Trophoblast cell (in vitro differentiated cells and primary cell): ENCODE results near the gene NLGN4X.

ENCODE experiments used
- DNase-seq, 2 donors: peaks; one replicate each; pipeline ENCODE4 v3.0.0-alpha.2; 2016
- H2AFZ ChIP-seq: 2 replicates; pipeline ENCODE4 v1.6.1; 2013; ENCODE audit warnings: low read length, moderate library complexity, mild to moderate bottlenecking; ENCODE audit not compliant: insufficient read depth, poor library complexity
- H2AK5ac ChIP-seq: 2 replicates; pipeline ENCODE4 v1.6.1; 2013; ENCODE audit warnings: mild to moderate bottlenecking, low read length
- H2BK120ac ChIP-seq: 2 replicates; pipeline ENCODE4 v1.6.1; 2013; ENCODE audit warnings: low read length, mild to moderate bottlenecking, moderate library complexity; ENCODE audit not compliant: insufficient read depth, poor library complexity
- H2BK12ac ChIP-seq: 2 replicates; pipeline ENCODE4 v1.6.1; 2013; ENCODE audit warnings: mild to moderate bottlenecking, low read length, moderate library complexity
- H2BK5ac ChIP-seq: 2 replicates; pipeline ENCODE4 v1.6.1; 2013; ENCODE audit warnings: low read length, low read depth, moderate library complexity, mild to moderate bottlenecking; ENCODE audit not compliant: poor library complexity
- H3K14ac ChIP-seq: 2 replicates; pipeline ENCODE4 v1.6.1; 2013; ENCODE audit warnings: mild to moderate bottlenecking, low read length
- H3K18ac ChIP-seq: 2 replicates; pipeline ENCODE4 v1.6.1; 2013; ENCODE audit warnings: mild to moderate bottlenecking, low read length
- H3K23ac ChIP-seq: 2 replicates; pipeline ENCODE4 v1.6.1; 2013; ENCODE audit warnings: low read length
- H3K27ac ChIP-seq: 2 replicates; pipeline ENCODE4 v1.5.1; 2013; ENCODE audit warnings: low read depth, mild to moderate bottlenecking, inconsistent platforms, low read length, moderate library complexity
- H3K27me3 ChIP-seq: 2 replicates; pipeline ENCODE4 v1.6.1; 2013; ENCODE audit warnings: inconsistent platforms, mild to moderate bottlenecking, low read length, moderate library complexity; ENCODE audit not compliant: insufficient read depth
- H3K36me3 ChIP-seq, 2 experiments: 1 replicate in 1 of 2; 2 replicates in 1 of 2; pipeline ENCODE4 v1.6.1; 2013; ENCODE audit warnings: low read length in 2 of 2, mild to moderate bottlenecking in 2 of 2, moderate library complexity in 1 of 2; ENCODE audit not compliant: insufficient read depth in 2 of 2, control insufficient read depth in 1 of 2
- H3K4ac ChIP-seq: 2 replicates; pipeline ENCODE4 v1.6.1; 2013; ENCODE audit warnings: low read depth, mild to moderate bottlenecking, low read length, moderate library complexity
- H3K4me1 ChIP-seq, 2 experiments: 1 replicate in 1 of 2; 2 replicates in 1 of 2; pipeline ENCODE4 v1.6.1; 2013; ENCODE audit warnings: low read length in 2 of 2, mild to moderate bottlenecking in 2 of 2, moderate library complexity in 1 of 2; ENCODE audit not compliant: insufficient read depth in 2 of 2, control insufficient read depth in 1 of 2
- H3K4me2 ChIP-seq: 2 replicates; pipeline ENCODE4 v1.6.1; 2013; ENCODE audit warnings: inconsistent platforms, mild to moderate bottlenecking, low read length, moderate library complexity
- H3K4me3 ChIP-seq: 2 replicates; pipeline ENCODE4 v1.5.1; 2013; ENCODE audit warnings: mild to moderate bottlenecking, low read depth, low read length, inconsistent platforms
- H3K79me1 ChIP-seq: one replicate; pipeline ENCODE4 v1.6.1; 2013; ENCODE audit warnings: low read length
- H3K79me2 ChIP-seq: 2 replicates; pipeline ENCODE4 v1.6.1; 2013; ENCODE audit warnings: low read length, mild to moderate bottlenecking; ENCODE audit not compliant: control insufficient read depth, insufficient read depth, poor library complexity
- H3K9ac ChIP-seq: 2 replicates; pipeline ENCODE4 v1.6.1; 2013; ENCODE audit warnings: mild to moderate bottlenecking, low read length
- H3K9me3 ChIP-seq: 2 replicates; pipeline ENCODE4 v1.6.1; 2013; ENCODE audit warnings: low read depth, mild to moderate bottlenecking, control low read depth, inconsistent platforms, low read length; ENCODE audit not compliant: insufficient read depth
- H4K12ac ChIP-seq: 2 replicates; pipeline ENCODE4 v1.6.1; 2013; ENCODE audit warnings: low read depth, mild to moderate bottlenecking, low read length, moderate library complexity
- H4K8ac ChIP-seq: 2 replicates; pipeline ENCODE4 v1.6.1; 2013; ENCODE audit warnings: low read depth, mild to moderate bottlenecking, low read length, moderate library complexity
- H4K91ac ChIP-seq: one replicate; pipeline ENCODE4 v1.6.1; 2013; ENCODE audit warnings: low read depth, mild to moderate bottlenecking, low read length, moderate library complexity
- WGBS: extraction: QIAGEN DNeasy Blood & Tissue Kit; methylation state at CpG from one replicate; pipeline ENCODE4 v1.1.7; 2013; ENCODE audit warnings: missing lambda C conversion rate; ENCODE audit not compliant: insufficient read length, insufficient coverage; ENCODE audit errors: extremely low coverage; 5-methylcytosine and 5-hydroxymethylcytosine counted together

Gene NLGN4X

DNA sequence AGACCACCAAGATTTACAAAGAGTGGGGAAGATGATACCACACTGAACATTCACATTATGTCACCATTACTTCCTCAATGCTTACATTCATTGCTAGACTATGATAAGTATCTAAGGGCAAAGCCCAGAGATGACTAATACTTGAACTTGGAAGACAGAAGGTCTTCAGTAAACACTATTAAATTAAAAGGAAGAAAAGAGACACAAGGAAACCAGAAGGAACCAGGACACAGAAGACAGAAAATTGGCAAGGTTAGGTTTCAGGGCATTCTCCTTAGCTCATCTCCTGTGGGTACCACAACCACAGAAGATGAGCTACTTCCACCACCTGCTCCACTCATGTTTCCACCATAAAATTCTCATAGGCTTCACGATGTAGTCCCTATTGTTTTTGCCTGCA, 64.9 kb downstream of the NLGN4X start:
- no peak overlapping the region for H2BK120ac ChIP-seq
- peak in 1 of 2 donors; percentile 30 for DNase-seq
- H3K79me1 ChIP-seq: no peaks in the 10 kb centered on the region
- no peak overlapping the region for H2BK12ac ChIP-seq
- H4K12ac ChIP-seq: no peak overlapping the region
- no peaks in the 10 kb centered on the region for H3K36me3 ChIP-seq
- H3K4me3 ChIP-seq: no peak overlapping the region
- H3K27me3 ChIP-seq: no peaks in the 10 kb centered on the region
- no peak overlapping the region for H3K4me2 ChIP-seq
- no peaks in the 10 kb centered on the region for H3K4me1 ChIP-seq
- no peak overlapping the region for H3K4ac ChIP-seq
- no peak overlapping the region for H3K14ac ChIP-seq
- no CpG with 5 or more reads among the region's 1 CpG for WGBS
- H3K9me3 ChIP-seq: no peaks in the 10 kb centered on the region
- H3K27ac ChIP-seq: no peak overlapping the region
- H3K79me2 ChIP-seq: no peaks in the 10 kb centered on the region
- no peak overlapping the region for H3K18ac ChIP-seq
- H2AFZ ChIP-seq: no peak overlapping the region
- H2BK5ac ChIP-seq: no peak overlapping the region
- H3K23ac ChIP-seq: no peak overlapping the region
- no peak overlapping the region for H2AK5ac ChIP-seq
- H3K9ac ChIP-seq: no peak overlapping the region
- no peak overlapping the region for H4K8ac ChIP-seq
- H4K91ac ChIP-seq: no peak overlapping the region

GRCh38 chrX:6159468-6159867, 69.2 kb downstream of the NLGN4X start:
- no peak overlapping the region for H3K4me2 ChIP-seq
- H3K27ac ChIP-seq: no peak overlapping the region
- no peak overlapping the region for H4K8ac ChIP-seq
- no peaks in the 10 kb centered on the region for H3K79me1 ChIP-seq
- H4K12ac ChIP-seq: no peak overlapping the region
- H3K4me3 ChIP-seq: no peak overlapping the region
- H3K36me3 ChIP-seq: no peaks in the 10 kb centered on the region
- no peaks in the 10 kb centered on the region for H3K4me1 ChIP-seq
- no peaks in the 10 kb centered on the region for H3K27me3 ChIP-seq
- H2AK5ac ChIP-seq: no peak overlapping the region
- H3K79me2 ChIP-seq: no peaks in the 10 kb centered on the region
- H3K4ac ChIP-seq: no peak overlapping the region
- H3K23ac ChIP-seq: no peak overlapping the region
- DNase-seq: no peak
- H3K9me3 ChIP-seq: no peaks in the 10 kb centered on the region
- no peak overlapping the region for H3K9ac ChIP-seq
- H3K14ac ChIP-seq: no peak overlapping the region
- H2BK120ac ChIP-seq: no peak overlapping the region
- H3K18ac ChIP-seq: no peak overlapping the region
- no peak overlapping the region for H2BK5ac ChIP-seq
- no peak overlapping the region for H4K91ac ChIP-seq
- WGBS: no CpG with 5 or more reads among the region's 5 CpGs
- no peak overlapping the region for H2BK12ac ChIP-seq
- no peak overlapping the region for H2AFZ ChIP-seq

DNA sequence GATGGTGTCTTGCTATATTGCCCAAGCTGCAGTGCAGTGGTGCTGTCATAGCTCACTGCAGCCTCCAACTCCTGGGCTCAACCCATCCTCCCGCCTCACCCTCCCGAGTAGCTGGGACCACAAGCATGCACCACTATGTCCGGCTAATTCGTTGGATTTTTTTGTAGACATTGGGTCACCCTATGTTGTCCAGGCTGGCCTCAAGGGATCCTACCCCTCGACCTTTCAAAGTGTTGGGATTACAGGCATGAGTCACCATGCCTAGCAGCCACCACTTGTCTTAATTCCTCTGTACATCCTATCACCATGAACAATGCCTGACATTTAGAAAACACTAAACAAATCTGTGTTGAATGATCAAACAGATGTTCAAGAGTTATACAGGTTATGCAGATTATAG, 76.7 kb downstream of the NLGN4X start:
- no peaks in the 10 kb centered on the region for H3K4me1 ChIP-seq
- no peak overlapping the region for H3K4me3 ChIP-seq
- no peak overlapping the region for H3K4me2 ChIP-seq
- no peak overlapping the region for H2BK12ac ChIP-seq
- no peak overlapping the region for H3K14ac ChIP-seq
- no peak overlapping the region for H3K23ac ChIP-seq
- H2AFZ ChIP-seq: no peak overlapping the region
- no peak overlapping the region for H4K91ac ChIP-seq
- H3K27ac ChIP-seq: no peak overlapping the region
- no peak overlapping the region for H3K18ac ChIP-seq
- no peak overlapping the region for H4K8ac ChIP-seq
- H3K9me3 ChIP-seq: no peaks in the 10 kb centered on the region
- no peaks in the 10 kb centered on the region for H3K79me2 ChIP-seq
- H2AK5ac ChIP-seq: no peak overlapping the region
- no peak overlapping the region for H3K9ac ChIP-seq
- H3K36me3 ChIP-seq: no peaks in the 10 kb centered on the region
- H4K12ac ChIP-seq: no peak overlapping the region
- no peak overlapping the region for H2BK5ac ChIP-seq
- H2BK120ac ChIP-seq: no peak overlapping the region
- H3K79me1 ChIP-seq: no peaks in the 10 kb centered on the region
- DNase-seq: peak; percentile 18 to 57
- no peak overlapping the region for H3K4ac ChIP-seq
- no CpG with 5 or more reads among the region's 5 CpGs for WGBS
- no peaks in the 10 kb centered on the region for H3K27me3 ChIP-seq

DNA sequence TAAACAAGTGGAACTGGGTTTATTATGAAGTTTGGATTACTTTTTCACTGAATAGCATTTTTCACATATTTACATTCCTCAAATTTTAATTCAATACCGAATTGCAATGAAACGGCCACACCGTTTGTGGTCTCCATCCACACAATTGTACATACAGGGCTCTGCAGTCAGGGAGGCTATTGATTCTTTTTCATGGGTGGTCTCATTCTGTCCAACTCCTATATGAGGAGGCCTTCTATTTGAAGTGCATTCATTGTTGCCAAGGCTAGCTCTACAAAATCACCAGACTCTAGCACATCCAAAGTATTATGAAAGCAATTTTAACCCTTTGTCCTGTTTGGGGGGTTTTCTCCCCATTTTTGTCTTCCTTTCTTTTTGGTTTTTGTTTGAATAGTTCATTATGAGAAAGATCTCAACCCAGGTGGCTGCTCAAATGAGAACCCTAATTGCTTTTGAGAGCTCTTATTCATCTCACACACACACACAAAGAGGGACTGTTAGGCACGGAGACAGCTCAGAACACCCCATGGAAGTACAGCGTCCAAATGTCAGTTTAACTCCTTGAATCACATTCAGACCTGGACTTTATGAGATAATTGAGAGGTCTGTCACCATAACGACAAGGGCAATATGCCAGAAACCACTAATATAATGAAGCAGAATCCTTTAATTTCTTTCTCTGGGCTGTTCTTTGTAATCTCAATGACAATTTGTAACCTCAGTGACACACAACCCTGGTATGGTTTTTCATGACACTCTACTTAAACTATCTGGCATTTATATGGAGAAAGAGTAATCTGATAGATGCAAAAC, 79.4 kb downstream of the NLGN4X start:
- Histone ChIP-seq H4K8ac (no peak overlapping the region), H3K14ac (no peak overlapping the region), H3K27ac (no peak overlapping the region), H2AFZ (no peak overlapping the region), H3K9me3 (no peaks in the 10 kb centered on the region), H2BK120ac (no peak overlapping the region), H3K79me2 (no peaks in the 10 kb centered on the region), H3K36me3 (no peaks in the 10 kb centered on the region), H4K12ac (no peak overlapping the region), H4K91ac (no peak overlapping the region), H3K23ac (no peak overlapping the region), H3K4ac (no peak overlapping the region), H3K4me3 (no peak overlapping the region), H2BK12ac (no peak overlapping the region), H3K9ac (no peak overlapping the region), H3K4me1 (no peaks in the 10 kb centered on the region), H2AK5ac (no peak overlapping the region), H3K18ac (no peak overlapping the region), H3K27me3 (no peaks in the 10 kb centered on the region), H3K79me1 (no peaks in the 10 kb centered on the region), H2BK5ac (no peak overlapping the region), H3K4me2 (no peak overlapping the region)
- DNase-seq: peak in 1 of 2 donors; percentile 31
- WGBS: no CpG with 5 or more reads among the region's 6 CpGs
